Kidney tubule cell (primary cell): ENCODE results near the gene BCL11B.
A peak's percentile ranks its signal among the peaks of the same experiment; 100 is the strongest.
"Not testable (repeated sequence)": the region's sequence is repeated elsewhere in the genome, so short reads cannot be mapped to it uniquely, and the experiment has no call there.

Source experiments
- DNase-seq: peaks from one replicate; pipeline ENCODE4 v3.0.0-alpha.2; 2018; ENCODE audit warnings: low spot score

BCL11B gene

DNA sequence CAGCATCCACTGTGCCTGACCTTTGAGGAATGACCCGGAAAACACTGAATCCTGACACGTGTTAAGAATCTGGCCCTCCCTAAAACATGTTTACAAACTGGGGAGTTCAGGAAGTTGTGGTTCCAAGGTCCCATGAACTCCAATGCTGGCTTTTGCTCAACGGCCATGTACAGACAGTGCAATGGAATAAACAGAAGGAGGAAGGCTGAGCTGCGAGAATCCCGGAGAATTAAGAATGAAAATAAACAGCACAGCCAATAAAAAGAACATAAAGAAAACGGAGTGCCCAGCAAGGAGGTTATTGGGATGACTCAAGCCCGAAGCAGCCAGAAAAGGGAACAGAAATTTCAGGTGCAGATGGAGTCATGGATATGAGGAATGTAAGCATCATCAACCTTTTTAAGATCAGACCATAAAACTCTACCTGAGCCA lies 32.3 kb downstream of the BCL11B start:
- peak; percentile 57 for DNase-seq

GRCh38 chr14:99238216-99238615 lies 33.8 kb downstream of the BCL11B start:
- no peak for DNase-seq

DNA sequence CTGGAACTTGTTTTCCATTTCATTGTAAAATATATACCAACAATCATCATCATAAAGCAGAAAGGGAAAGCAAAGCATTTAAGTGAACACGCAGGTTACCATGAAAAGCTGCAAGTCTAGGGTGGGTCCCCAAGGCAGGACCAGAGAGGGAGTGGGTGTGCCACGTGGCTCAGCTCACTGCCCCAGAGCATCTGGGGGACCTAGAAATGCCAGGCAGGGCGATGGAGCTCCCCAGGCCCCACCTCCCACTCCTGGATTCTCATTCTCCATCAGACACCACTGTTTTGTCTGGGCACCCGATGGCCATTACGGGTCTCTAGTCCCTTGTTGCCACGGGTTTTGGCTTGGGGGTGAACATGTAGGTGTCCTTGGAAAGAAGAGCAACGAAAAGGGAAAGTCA lies 34.7 kb downstream of the BCL11B start:
- DNase-seq: no peak

- DNase-seq: no peak
These were observed 35.4 kb downstream of the BCL11B start for GRCh38 chr14:99236386-99237138.

DNA sequence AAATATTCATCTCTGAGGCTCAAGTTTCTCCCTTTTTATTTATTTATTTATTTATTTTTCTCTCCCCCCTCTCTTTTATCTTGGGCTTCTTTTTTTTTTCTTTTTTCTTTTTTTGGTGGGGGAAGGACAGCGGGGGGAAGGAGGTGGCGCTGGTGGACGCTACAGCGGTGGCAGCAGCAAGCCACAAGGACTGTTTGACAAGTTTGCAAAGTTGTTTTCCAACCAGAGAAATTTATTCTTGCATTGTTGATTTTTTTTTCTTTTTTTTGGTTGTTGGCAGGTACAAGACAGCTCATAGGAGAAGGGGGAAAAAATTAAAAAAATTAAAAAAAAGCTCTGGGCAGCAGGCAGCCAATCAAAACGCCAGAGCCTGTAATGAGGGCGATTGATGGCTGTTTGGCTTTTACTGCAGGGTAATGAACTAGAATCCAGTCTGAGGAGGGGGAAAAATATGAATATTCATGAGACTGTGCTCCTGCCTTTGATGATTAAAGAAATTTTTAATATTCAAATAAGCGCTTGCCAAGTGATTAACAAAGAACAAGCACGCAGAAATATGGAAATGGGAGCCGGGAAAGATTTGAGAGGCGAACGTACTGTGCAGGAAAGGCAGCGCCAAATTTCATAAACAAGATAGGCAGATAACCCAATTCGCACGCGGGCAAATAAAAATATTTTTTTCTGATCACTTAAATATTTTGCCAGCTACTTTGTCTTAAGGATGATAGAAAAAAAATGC lies 36.2 kb downstream of the BCL11B start:
- DNase-seq: no peak

- peak; percentile 31 for DNase-seq
These were observed 36.9 kb downstream of the BCL11B start for GRCh38 chr14:99234961-99235571.

DNA sequence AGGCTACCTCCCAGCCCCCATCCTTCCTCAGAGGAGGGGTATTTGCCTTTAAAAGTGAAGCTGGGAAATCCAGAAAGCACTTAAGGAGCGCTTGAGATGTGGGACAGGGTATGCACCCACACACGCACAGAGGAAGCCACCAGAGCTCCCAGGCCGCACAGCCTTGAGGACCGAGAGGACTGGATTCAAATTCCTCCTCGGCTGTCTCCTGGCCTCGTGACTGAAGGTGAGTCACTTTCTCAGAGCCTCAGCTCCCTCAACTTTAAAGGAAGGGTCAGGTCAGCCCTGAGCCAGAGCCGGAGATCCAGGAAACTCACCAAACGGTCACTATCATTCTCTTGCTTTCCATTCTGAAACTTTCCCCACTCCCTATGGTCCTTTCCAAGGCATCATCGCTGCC lies 37.6 kb downstream of the BCL11B start:
- peak; percentile 11 for DNase-seq

DNA sequence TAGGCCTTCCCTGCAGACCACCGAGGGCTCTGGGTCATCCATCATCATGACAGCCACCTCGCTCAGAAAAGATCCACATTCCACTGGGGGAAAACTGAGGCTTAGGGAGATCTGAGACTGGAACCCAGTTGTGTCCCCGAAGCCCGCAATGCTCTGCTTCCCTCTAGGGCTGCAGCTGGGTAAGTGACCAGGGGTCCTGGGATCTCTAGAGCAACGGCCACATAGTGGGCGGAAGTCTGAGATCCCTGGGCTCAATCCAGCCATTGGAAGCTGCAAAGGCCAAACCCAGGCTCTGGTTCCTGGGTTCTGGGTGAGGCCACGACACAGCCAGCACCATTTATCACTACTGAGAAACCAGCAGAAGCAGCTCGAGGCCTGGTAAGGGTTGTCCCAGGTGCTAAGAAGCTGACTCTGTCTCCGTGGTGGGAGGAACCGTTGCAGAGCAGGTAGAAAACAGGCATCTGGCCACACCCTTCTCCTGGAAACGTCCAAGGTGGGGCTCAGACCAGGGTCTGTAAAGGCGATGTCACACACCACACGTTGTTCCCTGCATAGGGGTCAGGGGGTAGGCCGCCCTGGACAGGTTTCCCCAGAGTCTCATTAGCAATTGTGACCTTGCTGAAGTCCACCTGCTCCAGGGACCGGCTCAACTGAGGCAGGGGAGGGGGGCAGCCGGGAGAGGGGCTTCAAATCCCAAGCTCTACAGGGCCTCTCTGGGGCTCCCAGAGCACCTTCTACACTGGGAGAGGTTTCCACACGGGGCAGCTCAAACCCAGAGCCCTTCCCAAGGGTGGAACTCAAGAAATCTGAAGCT lies 38.6 kb downstream of the BCL11B start:
- DNase-seq: no peak

GRCh38 chr14:99232714-99233214 lies 39.2 kb downstream of the BCL11B start:
- DNase-seq: no peak

DNA sequence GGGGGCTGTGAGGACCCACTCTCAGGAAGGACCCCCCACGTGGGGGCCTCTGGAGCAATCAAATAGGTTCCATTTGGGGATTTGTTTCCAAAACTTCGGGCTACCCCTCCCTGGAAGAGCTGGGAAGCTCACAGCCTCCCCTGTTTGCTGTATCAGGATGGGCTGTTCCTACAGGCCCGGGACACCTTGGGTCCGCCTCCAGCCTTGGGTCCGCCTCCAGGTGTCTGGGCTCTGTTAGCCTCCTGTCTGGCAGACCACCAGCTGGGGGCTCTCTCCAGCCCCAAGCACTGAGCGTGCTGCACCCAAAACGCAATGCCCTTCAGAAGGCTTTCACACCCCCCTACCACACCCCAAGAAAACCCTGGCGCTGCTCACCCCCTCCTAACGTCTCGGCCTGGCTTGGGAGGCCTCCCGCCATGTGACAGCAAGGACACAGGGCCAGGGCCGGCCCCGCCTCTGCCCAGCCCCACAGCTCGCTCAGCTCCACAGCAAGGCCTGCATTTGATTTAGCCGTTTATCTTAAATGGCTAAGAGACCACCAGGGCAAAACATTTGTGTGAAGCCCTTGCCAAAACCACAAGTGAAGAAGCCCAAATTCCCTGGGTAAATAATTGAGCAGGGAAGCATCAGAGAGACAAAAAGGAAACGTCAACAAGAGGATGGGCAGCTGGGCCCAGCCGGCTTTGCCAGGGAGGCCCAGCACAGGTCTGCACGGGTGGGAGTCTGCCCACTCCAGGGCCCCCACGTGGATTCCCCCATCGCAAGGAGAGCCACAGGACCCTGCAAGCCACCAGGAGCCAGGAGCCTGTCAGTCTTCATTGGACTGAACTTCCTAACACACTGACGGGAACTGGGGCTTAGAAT lies 39.9 kb downstream of the BCL11B start:
- no peak for DNase-seq

DNA sequence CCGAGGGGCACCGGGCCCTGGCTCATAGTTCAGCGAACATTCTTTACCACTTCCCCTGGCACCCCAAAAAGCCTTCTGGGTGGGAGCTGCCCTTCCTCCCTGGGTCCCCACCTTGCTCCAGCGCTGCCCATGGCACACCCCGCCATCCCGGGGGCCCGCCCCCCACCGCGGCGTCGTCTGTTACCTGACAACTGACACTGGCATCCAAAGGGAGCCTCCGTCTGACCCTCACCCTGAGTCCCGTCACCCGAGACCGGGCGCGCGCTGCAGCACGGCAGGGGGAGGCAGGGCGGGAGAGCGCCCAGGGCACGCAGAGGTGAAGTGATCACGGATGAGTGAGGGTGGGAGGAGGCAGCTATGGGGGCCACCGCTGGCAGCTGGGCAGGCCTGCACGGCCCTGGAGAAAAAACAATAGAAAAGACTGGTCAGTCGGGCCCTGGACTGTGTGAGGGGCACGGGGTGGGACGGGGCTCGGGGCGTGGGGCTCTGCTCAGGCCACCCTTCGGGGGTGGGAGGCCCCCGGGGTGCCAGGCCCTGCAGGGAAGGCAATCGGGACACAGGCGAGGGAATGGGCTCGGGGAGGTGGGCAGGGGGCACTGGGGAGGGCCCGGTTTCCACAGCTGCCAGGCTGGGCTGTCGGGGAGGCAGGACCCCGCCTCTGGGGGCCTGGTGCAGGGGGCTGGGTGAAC lies 40.7 kb downstream of the BCL11B start:
- no peak for DNase-seq

- DNase-seq: peak; percentile 41
These were observed 41.5 kb downstream of the BCL11B start for GRCh38 chr14:99230208-99231151.

DNA sequence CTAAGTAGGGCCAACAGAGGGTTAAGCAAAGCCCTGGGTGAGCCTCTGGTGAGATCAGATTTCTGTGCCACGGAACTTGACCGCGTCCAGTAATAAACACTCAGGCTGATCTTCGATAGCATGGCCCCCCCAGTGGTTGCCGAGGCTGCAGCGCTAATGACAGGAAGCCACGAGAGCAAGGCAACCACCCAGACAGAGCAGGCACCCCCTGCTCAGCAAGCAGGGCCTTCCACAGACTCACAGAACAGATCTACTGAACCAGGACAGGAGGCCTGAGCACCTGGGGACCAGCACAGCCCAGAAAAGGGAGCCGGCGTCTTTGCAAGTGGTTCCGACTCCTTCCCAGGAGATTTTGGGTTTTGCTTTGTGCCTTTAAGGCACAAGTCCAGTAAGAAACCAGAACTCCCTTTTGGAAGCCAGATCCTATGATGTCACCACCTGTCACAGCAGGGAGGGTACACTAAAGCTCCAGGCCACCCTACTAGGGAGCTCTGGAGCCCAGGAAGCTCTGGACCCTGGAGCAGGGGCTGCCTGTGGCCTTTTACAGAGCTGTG lies 42.3 kb downstream of the BCL11B start:
- DNase-seq: no peak

DNA sequence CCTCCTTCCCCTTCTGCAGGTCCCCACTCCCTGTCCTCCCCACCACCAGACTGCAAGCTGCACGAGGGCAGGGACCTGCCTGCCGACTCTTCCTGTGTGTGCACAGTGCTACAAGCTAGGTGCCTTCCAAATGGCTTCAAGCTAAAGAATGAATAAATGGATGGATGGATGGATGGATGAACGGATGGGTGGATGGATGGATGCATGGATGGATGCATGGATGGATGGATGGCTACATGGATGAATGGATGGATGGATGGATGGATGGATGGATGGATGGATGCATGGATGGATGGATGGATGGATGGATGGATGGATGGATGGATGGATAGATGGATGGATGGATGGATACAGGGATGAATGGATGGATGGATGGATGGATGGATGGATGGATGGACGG lies 43.2 kb downstream of the BCL11B start:
- not testable (repeated sequence) for DNase-seq

DNA sequence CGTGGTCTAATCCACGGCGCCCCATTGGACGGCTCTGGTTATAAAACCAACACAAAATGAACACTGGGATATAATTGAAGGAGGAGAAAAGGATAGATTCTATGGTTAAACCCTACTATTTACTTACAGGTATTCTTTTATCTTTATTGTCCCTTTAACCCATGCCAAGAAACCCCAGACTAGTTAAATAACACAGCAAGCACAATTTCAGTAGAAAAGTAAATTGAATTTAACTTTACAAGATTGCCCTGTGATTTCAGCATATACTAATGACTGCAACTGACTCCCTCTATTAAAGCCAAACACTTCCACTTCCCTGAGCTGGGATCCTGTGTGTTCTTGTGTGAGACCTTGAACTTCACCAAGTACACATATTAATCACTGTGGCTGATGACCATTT lies 45.3 kb downstream of the BCL11B start:
- DNase-seq: no peak

DNA sequence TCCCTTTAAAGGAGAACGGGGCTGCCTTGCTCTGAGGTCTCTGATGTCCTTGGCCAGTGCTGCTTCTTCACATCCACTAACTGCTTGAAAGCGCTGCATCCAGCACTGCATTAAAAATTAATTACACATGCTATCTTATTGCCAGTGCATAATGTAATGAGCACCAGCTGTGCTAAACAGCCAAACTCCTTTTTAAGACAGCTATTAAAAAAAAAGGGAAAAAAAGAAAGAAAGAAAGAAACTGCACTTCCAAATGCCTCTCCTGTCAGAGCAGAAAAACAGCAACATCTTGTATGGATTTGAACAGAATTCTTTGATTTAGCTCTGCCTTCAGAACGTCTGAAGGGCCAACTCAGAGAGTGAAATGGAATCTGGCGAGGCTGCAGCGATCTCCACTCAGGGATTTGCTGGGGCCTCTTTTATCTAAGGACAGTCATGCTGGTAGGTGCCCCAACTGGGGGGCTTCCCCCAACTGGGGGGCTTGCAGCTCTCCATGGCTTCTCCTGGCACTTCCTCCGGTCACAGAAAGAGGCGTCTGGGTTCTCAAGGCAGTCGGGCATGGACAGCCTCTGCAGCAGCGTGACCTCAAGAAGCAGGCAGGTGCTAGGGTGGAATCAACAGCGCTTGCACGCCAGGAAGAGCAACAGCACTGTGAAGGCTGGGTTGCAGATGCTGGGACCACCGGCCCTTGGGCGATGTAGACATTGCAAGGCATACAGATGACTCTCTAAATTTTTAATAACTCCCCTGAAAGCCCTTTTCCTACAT lies 46.4 kb downstream of the BCL11B start:
- DNase-seq: no peak

DNA sequence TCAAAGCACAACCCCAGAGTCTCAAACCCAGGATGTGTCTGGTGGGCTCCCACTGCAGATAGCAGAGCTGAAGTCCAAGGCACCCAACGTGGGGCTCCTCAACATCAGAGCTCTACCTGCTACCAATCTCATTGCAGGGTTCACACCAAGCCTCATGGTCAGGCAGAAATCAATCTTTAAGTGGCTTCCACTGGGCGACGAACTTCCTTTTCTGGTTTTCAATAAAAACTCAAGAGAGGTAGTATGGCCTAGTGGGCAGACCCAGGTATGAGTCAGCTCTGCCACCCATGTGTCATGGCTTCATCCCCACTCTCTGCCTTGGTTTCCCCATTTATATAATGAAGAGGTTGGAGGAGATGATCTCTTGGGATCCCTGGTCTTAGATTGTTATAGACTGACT lies 47.0 kb downstream of the BCL11B start:
- DNase-seq: no peak
